Measurements from ENCODE around the gene ANKRD39. TPM values are rescaled to one million over a fixed set of nuclear protein-coding genes. Genes with fewer than 3 reads are reported as not detected.
A peak's percentile ranks its signal among the peaks of the same experiment; 100 is the strongest.

The ANKRD39 gene
- total RNA-seq, 3 donors from 2014 or later = 11.2 to 14.1 (median 12.2) TPM

DNA sequence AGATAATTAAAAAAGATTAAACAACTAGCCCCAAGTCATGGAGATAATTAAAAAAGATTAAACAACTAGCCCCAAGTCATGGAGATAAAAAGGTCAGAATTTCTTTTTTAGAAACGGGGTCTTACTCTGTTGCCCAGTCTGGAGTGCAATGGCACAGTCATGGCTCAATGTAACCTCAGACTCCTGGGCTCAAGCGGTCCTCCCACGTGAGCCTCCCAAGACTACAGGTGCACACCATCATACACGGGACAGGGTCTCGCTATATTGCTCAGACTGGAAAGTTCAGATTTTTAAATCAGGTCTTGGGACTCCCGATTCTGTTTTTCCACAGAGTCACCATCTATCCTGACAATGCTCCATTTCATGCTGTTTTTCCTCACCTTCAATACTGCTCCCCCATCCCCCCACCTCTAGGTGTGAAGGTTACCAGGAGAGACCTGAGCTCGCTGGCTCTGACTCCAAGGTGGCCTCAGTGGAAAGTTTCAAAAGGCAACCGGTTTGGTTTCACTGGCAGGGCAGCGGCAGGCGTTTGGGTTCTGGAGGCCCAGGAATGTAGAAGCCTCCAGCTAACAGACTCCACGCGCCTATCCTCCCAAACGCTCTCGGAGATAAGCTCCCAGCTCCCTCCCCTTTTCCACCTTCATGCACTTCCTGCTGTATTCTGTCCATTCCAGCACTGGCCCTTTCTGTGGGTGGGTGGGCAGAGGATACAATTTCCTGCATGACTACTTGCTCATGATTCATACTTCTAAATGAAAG lies 15.0 kb upstream of the ANKRD39 start:
- intact Hi-C loops (cut with DNase I, micrococcal nuclease) = loop anchor here in 1 of 2 donors (5.0 kb wide), 1 partner anchor 35 kb away; no protein-coding TSS in a partner anchor
- no peaks in the 10 kb centered on the region for H3K9me3 ChIP-seq

DNA sequence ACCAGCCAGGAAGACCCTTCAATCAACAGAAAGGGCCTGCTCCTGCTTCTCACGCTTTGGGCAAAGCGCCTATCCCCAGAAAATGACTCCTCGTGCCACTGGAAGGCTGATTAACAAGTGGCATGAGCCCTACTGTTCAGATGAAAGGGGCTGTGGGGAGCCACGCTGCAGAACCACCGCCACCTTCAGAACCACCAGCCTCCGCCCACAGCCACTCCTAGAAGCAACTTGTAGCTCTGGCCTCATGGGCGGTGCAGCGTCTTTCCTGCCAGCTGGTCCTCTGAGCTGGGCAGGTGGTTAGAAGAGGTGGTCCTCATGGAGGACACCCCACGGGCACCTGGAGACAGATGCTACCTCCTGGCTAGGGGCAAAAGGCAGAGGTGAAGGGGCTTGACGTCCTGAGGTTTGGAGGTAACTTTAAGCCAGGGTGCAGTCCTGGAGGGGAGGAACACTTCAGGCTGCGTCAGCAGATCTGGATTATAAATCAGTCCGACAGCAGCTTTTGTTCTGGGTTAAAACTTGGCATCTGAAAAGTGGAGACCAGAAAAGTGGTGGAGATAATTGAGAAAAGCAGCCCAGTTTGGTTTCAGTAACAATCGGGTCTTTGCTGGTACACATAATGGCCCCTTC lies 12.9 kb upstream of the ANKRD39 start:
- ATAC-seq (peak; percentile 44), DNase-seq (peak; percentile 74 to 79 (median 76))
- Histone ChIP-seq H3K4me3 (no peak overlapping the region), H3K4me1 (ENCODE audit: low read depth) (peaks cover 30% of the 10 kb centered on the region), H3K9me3 (no peaks in the 10 kb centered on the region), H3K36me3 (ENCODE audit: low read depth) (no peaks in the 10 kb centered on the region)
- TF ChIP-seq, protein P1, sequence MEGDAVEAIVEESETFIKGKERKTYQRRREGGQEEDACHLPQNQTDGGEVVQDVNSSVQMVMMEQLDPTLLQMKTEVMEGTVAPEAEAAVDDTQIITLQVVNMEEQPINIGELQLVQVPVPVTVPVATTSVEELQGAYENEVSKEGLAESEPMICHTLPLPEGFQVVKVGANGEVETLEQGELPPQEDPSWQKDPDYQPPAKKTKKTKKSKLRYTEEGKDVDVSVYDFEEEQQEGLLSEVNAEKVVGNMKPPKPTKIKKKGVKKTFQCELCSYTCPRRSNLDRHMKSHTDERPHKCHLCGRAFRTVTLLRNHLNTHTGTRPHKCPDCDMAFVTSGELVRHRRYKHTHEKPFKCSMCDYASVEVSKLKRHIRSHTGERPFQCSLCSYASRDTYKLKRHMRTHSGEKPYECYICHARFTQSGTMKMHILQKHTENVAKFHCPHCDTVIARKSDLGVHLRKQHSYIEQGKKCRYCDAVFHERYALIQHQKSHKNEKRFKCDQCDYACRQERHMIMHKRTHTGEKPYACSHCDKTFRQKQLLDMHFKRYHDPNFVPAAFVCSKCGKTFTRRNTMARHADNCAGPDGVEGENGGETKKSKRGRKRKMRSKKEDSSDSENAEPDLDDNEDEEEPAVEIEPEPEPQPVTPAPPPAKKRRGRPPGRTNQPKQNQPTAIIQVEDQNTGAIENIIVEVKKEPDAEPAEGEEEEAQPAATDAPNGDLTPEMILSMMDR (IDR thresholded peaks at IDR 0.05) = no peak
- intact Hi-C loops (cut with DNase I, micrococcal nuclease) = loop anchor here in 1 of 2 donors (5.0 kb wide), 1 partner anchor 37 kb away; no protein-coding TSS in a partner anchor

More for the DNA sequence above, 15.0 kb upstream of the ANKRD39 start:
- Histone ChIP-seq H3K4me1 (ENCODE audit: low read depth) (peaks cover 14% of the 10 kb centered on the region), H3K36me3 (ENCODE audit: low read depth) (no peaks in the 10 kb centered on the region), H3K4me3 (no peak overlapping the region)
- ATAC-seq = no peak
- DNase-seq = no peak
- TF ChIP-seq, protein P1 (IDR thresholded peaks at IDR 0.05) = no peak

DNA sequence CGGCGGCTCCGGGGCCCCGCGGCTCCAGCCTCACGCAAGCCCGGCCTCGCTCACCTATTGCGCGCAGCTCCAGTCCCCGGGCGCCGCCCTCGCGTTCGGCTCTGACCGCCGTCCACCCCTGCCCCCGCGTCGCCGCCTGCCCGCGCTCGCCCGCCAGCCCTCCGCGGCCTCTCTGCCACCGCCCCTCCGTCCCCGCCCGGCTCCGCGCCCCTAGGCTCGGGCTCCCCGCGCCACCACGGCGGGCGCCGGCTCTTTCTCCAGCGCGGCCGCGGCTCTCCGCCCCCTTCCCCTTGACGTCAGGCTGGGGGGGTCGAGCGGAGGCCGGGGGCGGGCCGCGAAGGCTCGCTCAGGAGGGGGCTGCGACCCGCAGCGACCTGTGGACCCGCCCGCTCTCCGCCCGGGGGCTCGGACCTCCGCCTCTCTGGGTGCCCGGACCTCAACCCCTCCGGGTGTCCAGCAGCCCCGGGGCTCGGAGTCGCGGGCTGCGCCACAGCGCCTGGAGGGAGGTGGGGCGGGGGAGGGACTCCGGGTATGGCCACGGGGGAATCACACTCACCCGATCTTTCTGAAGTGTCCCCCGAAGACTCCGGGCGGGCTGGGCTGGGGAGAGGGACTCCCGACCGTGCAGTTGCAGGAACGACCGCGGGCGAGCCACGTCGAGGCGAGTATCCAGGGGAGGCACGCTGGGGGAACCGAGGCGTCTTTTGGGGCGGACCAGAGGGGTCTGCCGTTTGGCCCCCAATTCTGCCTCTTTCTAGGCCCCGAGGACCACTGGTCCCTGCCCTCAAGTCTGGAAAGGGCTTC lies 12.2 kb upstream of the ANKRD39 start, which contains the start of gene SEMA4C:
TSS of gene SEMA4C (minus strand) at position 259 of the 804 bp plus-strand sequence. CDS start 2,194 bp downstream, outside the sequence.
- TF ChIP-seq, protein P1 (IDR thresholded peaks at IDR 0.05) = no peak
- ATAC-seq = peak; percentile 51
- Histone ChIP-seq H3K36me3 (ENCODE audit: low read depth) (no peaks in the 10 kb centered on the region), H3K9me3 (no peaks in the 10 kb centered on the region), H3K4me3 (peak within 1 kb of the TSS; percentile 67), H3K4me1 (ENCODE audit: low read depth) (peaks cover 27% of the 10 kb centered on the region)
- peak in 2 of 3 donors; percentile 68 to 78 for DNase-seq
- intact Hi-C loops (cut with DNase I, micrococcal nuclease) = loop anchor here in 1 of 2 donors (5.0 kb wide), 2 partner anchors 37 to 82 kb away; no protein-coding TSS in a partner anchor

DNA sequence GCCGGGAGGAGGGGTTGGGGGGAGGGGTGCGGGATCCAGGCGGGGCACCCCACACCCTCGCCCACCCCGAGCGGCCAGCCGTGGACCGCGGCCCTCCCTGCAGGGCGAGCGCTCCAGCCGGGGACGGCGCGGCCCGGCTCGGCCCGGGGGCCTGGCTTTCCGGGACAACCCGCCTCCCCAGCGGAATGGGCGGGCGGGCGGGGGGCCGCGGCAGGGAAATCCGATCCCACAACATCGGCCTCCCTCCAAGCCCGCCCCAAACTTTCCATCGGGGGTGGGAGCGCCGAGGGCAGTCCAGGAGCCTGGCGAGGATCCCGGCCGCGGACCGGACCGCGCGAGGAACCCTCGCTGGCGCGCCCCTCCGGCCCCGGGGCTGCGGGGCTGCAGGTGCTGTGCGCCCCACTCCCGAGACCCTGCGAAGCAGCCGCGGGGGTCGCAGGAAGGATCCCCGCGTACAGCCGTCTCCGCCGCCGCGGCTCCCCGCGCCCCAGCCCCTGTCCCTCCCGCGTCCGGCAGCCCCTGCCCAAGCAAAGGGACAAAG lies 11.5 kb upstream of the ANKRD39 start:
- no peaks in the 10 kb centered on the region for H3K36me3 ChIP-seq (ENCODE audit: low read depth)
- H3K9me3 ChIP-seq = no peaks in the 10 kb centered on the region
- H3K4me1 ChIP-seq (ENCODE audit: low read depth) = peaks cover 27% of the 10 kb centered on the region
- peak overlapping the region; percentile 67 for H3K4me3 ChIP-seq
- DNase-seq (peak; percentile 62 to 81 (median 76)), ATAC-seq (peak; percentile 43)
- intact Hi-C loops (cut with DNase I, micrococcal nuclease) = loop anchor here in 1 of 2 donors (5.0 kb wide), 1 partner anchor 83 kb away; no protein-coding TSS in a partner anchor
- TF ChIP-seq, protein P1 (IDR thresholded peaks at IDR 0.05) = no peak

Data from mucosa of descending colon (tissue), 3 donors.